IMR-90 (cell line): Measurements from ENCODE around the gene TREH. TPM values are rescaled to one million over a fixed set of nuclear protein-coding genes. Genes with fewer than 3 reads are reported as not detected.

Experiments used
- ATAC-seq: fragments of 200-7000 bp; cut with Tn5 transposase; 2 replicates; pipeline ENCODE4 v1.9.1; 2020; ENCODE audit warnings: low read depth, mild to moderate bottlenecking, moderate library complexity
- BruUV-seq: library from RNA; stranded (reverse); fragments of 400-500 nt; replicated peaks from 2 replicates; lab custom pipeline; 2021; lab: Mats Ljungman, UMichigan
- CTCF ChIA-PET: fragments of 300-600 bp; formaldehyde crosslinking; extraction: SDS; loops from one replicate; lab custom pipeline; 2021; ENCODE audit warnings: antibody characterized with exemption; lab: Yijun Ruan, JAX
- POLR2A ChIA-PET: fragments of 300-600 bp; sonication (Branson Sonifier 250); formaldehyde crosslinking; loops from one replicate; lab custom pipeline; 2022; ENCODE audit warnings: antibody characterized with exemption; ENCODE audit not compliant: unreplicated experiment; lab: Charles Lee
- DNase-seq: peaks from one replicate; pipeline ENCODE4 v3.0.0; 2013
- H2AFZ ChIP-seq: replicated peaks from 2 replicates; pipeline ENCODE3; 2013; ENCODE audit warnings: low read length, mild to moderate bottlenecking; ENCODE audit not compliant: poor library complexity
- H2AK5ac ChIP-seq: 2 replicates; pipeline ENCODE4 v1.6.1; 2013; ENCODE audit warnings: low read depth, low read length, inconsistent platforms
- H2AK9ac ChIP-seq: replicated peaks from 2 replicates; pipeline ENCODE3; 2013; ENCODE audit warnings: mild to moderate bottlenecking, low read depth, low read length, moderate library complexity; ENCODE audit not compliant: poor library complexity
- H2BK120ac ChIP-seq: 2 replicates; pipeline ENCODE4 v1.6.1; 2013; ENCODE audit warnings: low read depth, low read length, inconsistent platforms
- H2BK15ac ChIP-seq: 3 replicates; pipeline ENCODE4 v1.6.1; 2013; ENCODE audit warnings: low read depth, low read length, inconsistent platforms
- H2BK20ac ChIP-seq: 2 replicates; pipeline ENCODE4 v1.6.1; 2013; ENCODE audit warnings: low read depth, mild to moderate bottlenecking, inconsistent platforms, low read length, moderate library complexity
- H2BK5ac ChIP-seq: 2 replicates; pipeline ENCODE4 v1.6.1; 2013; ENCODE audit warnings: mild to moderate bottlenecking, low read depth, low read length, inconsistent platforms; ENCODE audit not compliant: poor library complexity, severe bottlenecking
- H3K14ac ChIP-seq: replicated peaks from 2 replicates; pipeline ENCODE4 v1.6.1; 2013; ENCODE audit warnings: low read depth, low read length, inconsistent platforms
- H3K18ac ChIP-seq: 2 replicates; pipeline ENCODE4 v1.6.1; 2013; ENCODE audit warnings: low read depth, low read length, control low read depth
- H3K23ac ChIP-seq: 2 replicates; pipeline ENCODE4 v1.6.1; 2013; ENCODE audit warnings: low read depth, low read length, inconsistent platforms
- H3K27ac ChIP-seq: 2 replicates; pipeline ENCODE4 v1.5.1; 2013; ENCODE audit warnings: mild to moderate bottlenecking, control low read depth, low read length; ENCODE audit not compliant: insufficient read depth
- H3K27me3 ChIP-seq: 2 replicates; pipeline ENCODE4 v1.6.1; 2013; ENCODE audit warnings: low read length; ENCODE audit not compliant: control insufficient read depth, insufficient read depth
- H3K36me3 ChIP-seq: 2 replicates; pipeline ENCODE4 v1.6.1; 2013; ENCODE audit warnings: low read length, mixed read lengths; ENCODE audit not compliant: control insufficient read depth, insufficient read depth
- H3K4ac ChIP-seq: 2 replicates; pipeline ENCODE4 v1.6.1; 2013; ENCODE audit warnings: low read depth, low read length, inconsistent platforms
- H3K4me1 ChIP-seq: 2 replicates; pipeline ENCODE4 v1.6.1; 2013; ENCODE audit warnings: low read length, mixed read lengths; ENCODE audit not compliant: control insufficient read depth, insufficient read depth
- H3K4me2 ChIP-seq: 2 replicates; pipeline ENCODE4 v1.6.1; 2013; ENCODE audit warnings: low read depth, mild to moderate bottlenecking, control low read depth, low read length, moderate library complexity
- H3K4me3 ChIP-seq: 2 replicates; pipeline ENCODE4 v1.5.1; 2013; ENCODE audit warnings: low read depth, mild to moderate bottlenecking, control low read depth, low read length, moderate library complexity; ENCODE audit not compliant: insufficient read depth
- H3K56ac ChIP-seq: 2 replicates; pipeline ENCODE4 v1.6.1; 2013; ENCODE audit warnings: low read length, inconsistent platforms; ENCODE audit not compliant: insufficient read depth; ENCODE audit errors: extremely low read depth
- H3K79me1 ChIP-seq, 2 experiments: 2 replicates each; pipeline ENCODE4 v1.6.1; 2013; ENCODE audit warnings: low read length in 2 of 2, inconsistent platforms in 1 of 2, low read depth in 1 of 2
- H3K9ac ChIP-seq: 2 replicates; pipeline ENCODE4 v1.6.1; 2013; ENCODE audit warnings: low read depth, low read length, control low read depth
- H3K9me1 ChIP-seq: 2 replicates; pipeline ENCODE4 v1.6.1; 2013; ENCODE audit warnings: low read length, inconsistent platforms; ENCODE audit not compliant: insufficient read depth
- H3K9me3 ChIP-seq: 2 replicates; pipeline ENCODE4 v1.6.1; 2013; ENCODE audit warnings: low read length; ENCODE audit not compliant: control insufficient read depth, insufficient read depth
- H4K20me1 ChIP-seq: 2 replicates; pipeline ENCODE4 v1.6.1; 2013; ENCODE audit warnings: low read length, inconsistent platforms; ENCODE audit not compliant: insufficient read depth
- H4K5ac ChIP-seq: 2 replicates; pipeline ENCODE4 v1.6.1; 2013; ENCODE audit warnings: mild to moderate bottlenecking, low read depth, low read length, control low read depth
- H4K8ac ChIP-seq, 2 experiments: 2 replicates each; pipeline ENCODE4 v1.6.1; 2013; ENCODE audit warnings: low read depth in 2 of 2, low read length in 2 of 2, control low read depth in 1 of 2, inconsistent platforms in 1 of 2
- H4K91ac ChIP-seq: 2 replicates; pipeline ENCODE4 v1.6.1; 2013; ENCODE audit warnings: low read depth, low read length, inconsistent platforms; ENCODE audit not compliant: insufficient read depth
- BHLHE40 ChIP-seq: fragments of 150-350 bp; IDR thresholded peaks from 2 replicates; pipeline ENCODE4 v1.6.1; 2016; ENCODE audit warnings: mild to moderate bottlenecking, low read depth, low read length
- CEBPB ChIP-seq: IDR thresholded peaks from 2 replicates; pipeline ENCODE4 v1.6.1; 2012; ENCODE audit warnings: low read depth, low read length, improper control_type of control experiment
- CHD1 ChIP-seq: IDR thresholded peaks from 2 replicates; pipeline ENCODE4 v1.6.1; 2012; ENCODE audit warnings: low read depth, low read length, improper control_type of control experiment
- CTCF ChIP-seq: conservative IDR thresholded peaks from 2 replicates; pipeline ENCODE4 v1.5.1; 2012; ENCODE audit warnings: mild to moderate bottlenecking, low read depth, low read length, improper control_type of control experiment
- ELK1 ChIP-seq: fragments of 150-350 bp; IDR thresholded peaks from 2 replicates; pipeline ENCODE4 v1.6.1; 2016; ENCODE audit warnings: low read depth, mild to moderate bottlenecking, low read length, moderate library complexity, borderline replicate concordance
- FOS ChIP-seq: fragments of 150-350 bp; IDR thresholded peaks from 2 replicates; pipeline ENCODE4 v1.6.1; 2016; ENCODE audit warnings: low read depth, low read length
- MAFK ChIP-seq: IDR thresholded peaks from 2 replicates; pipeline ENCODE4 v1.6.1; 2012; ENCODE audit warnings: low read depth, low read length, improper control_type of control experiment
- MAZ ChIP-seq: IDR thresholded peaks from 2 replicates; pipeline ENCODE4 v1.6.1; 2012; ENCODE audit warnings: low read depth, mild to moderate bottlenecking, low read length, improper control_type of control experiment, moderate library complexity, borderline replicate concordance
- MXI1 ChIP-seq: IDR thresholded peaks from 2 replicates; pipeline ENCODE4 v1.6.1; 2012; ENCODE audit warnings: low read depth, mild to moderate bottlenecking, low read length, moderate library complexity, borderline replicate concordance
- NFE2L2 ChIP-seq: fragments of 150-350 bp; IDR thresholded peaks from 2 replicates; pipeline ENCODE4 v1.6.1; 2016; ENCODE audit warnings: low read depth, mild to moderate bottlenecking, low read length
- POLR2A ChIP-seq: IDR thresholded peaks from 2 replicates; pipeline ENCODE4 v1.6.1; 2012; ENCODE audit warnings: mild to moderate bottlenecking, low read depth, low read length
- RAD21 ChIP-seq: IDR thresholded peaks from 2 replicates; pipeline ENCODE4 v1.6.1; 2012; ENCODE audit warnings: low read length, improper control_type of control experiment
- RCOR1 ChIP-seq: IDR thresholded peaks from 2 replicates; pipeline ENCODE4 v1.6.1; 2012; ENCODE audit warnings: mild to moderate bottlenecking, low read length, improper control_type of control experiment; ENCODE audit not compliant: insufficient replicate concordance
- RFX5 ChIP-seq: IDR thresholded peaks from 2 replicates; pipeline ENCODE4 v1.8.0; 2012; ENCODE audit warnings: low read depth, mild to moderate bottlenecking, low read length, moderate library complexity
- SMC3 ChIP-seq: fragments of 150-350 bp; IDR thresholded peaks from 2 replicates; pipeline ENCODE4 v1.6.1; 2016; ENCODE audit warnings: low read depth, mild to moderate bottlenecking, antibody characterized with exemption, low read length, moderate library complexity
- USF2 ChIP-seq: fragments of 150-350 bp; IDR thresholded peaks from 2 replicates; pipeline ENCODE4 v1.6.1; 2017; ENCODE audit warnings: mild to moderate bottlenecking, antibody characterized with exemption, low read length, low read depth
- WGBS, 2 experiments: methylation state at CpG; one replicate each; pipeline versions ENCODE4 v1.1.5 to v1.1.7; 2013; ENCODE audit warnings: missing lambda C conversion rate in 2 of 2; ENCODE audit not compliant: insufficient read length in 1 of 2; ENCODE audit errors: extremely low coverage in 2 of 2; 5-methylcytosine and 5-hydroxymethylcytosine counted together
- dilution Hi-C: fragments of 300-500 bp; cut with HindIII; formaldehyde crosslinking; loops from one replicate; pipeline ENCODE4 v1.14.3; 2018; ENCODE audit warnings: low sequenced_read_pairs; ENCODE audit not compliant: unreplicated experiment
- in situ Hi-C: fragments of 300-500 bp; cut with MboI; formaldehyde crosslinking; loops from 3 replicates; pipeline ENCODE4 v1.14.3; 2019; ENCODE audit warnings: low sequenced_read_pairs, inconsistent platforms, mixed read lengths
- intact Hi-C: fragments of 100-400 bp; cut with micrococcal nuclease; formaldehyde crosslinking; loops from 2 replicates; pipeline ENCODE4 v1.10.0; 2022
- polyA plus RNA-seq, 3 experiments: library from polyadenylated mRNA; depleted of rRNA; stranded (reverse); fragments of >200 nt; gene quantifications; 2 replicates each; pipeline ENCODE4 v1.2.3, GENCODE V29; 2012; ENCODE audit warnings: low replicate concordance in 1 of 3
- total RNA-seq: library from RNA; depleted of rRNA; stranded (reverse); fragments of >200 nt; gene quantifications from 2 replicates; pipeline ENCODE4 v1.2.3, GENCODE V29; 2012

The TREH gene
- total and polyA plus RNA-seq, 2 of the 4 experiments (the other 2 are of a cell fraction), result not detected

- Histone ChIP-seq H2AK5ac (no peak overlapping the region), H2BK5ac (no peak overlapping the region), H4K91ac (no peak overlapping the region), H3K27ac (no peak overlapping the region), H2AFZ (no peak overlapping the region), H3K9me3 (peaks cover 2% of the 10 kb centered on the region; the same call in 1 of the 2 replicates), H3K4me2 (no peak overlapping the region), H3K4ac (no peak overlapping the region), H3K27me3 (peaks cover 2% of the 10 kb centered on the region), H4K5ac (no peak overlapping the region), H2BK15ac (no peak overlapping the region), H2AK9ac (no peak overlapping the region), H3K36me3 (no peaks in the 10 kb centered on the region), H3K23ac (no peak overlapping the region), H3K9ac (no peak overlapping the region), H3K79me1 (no peaks in the 10 kb centered on the region), H3K18ac (no peak overlapping the region), H4K8ac (no peak overlapping the region), H2BK120ac (no peak overlapping the region), H3K9me1 (no peaks in the 10 kb centered on the region), H4K20me1 (no peaks in the 10 kb centered on the region), H3K4me3 (no peak overlapping the region), H3K4me1 (no peaks in the 10 kb centered on the region; the same call in 1 of the 2 replicates), H3K56ac (no peak overlapping the region), H2BK20ac (no peak overlapping the region), H3K14ac (no peak overlapping the region)
- in situ Hi-C loops (no loop called here), dilution Hi-C loops (no loop called here), intact Hi-C loops (no loop called here)
- TF ChIP-seq USF2, result no peak
- no peak for TF ChIP-seq MXI1
- TF ChIP-seq CEBPB, result no peak
- no peak for TF ChIP-seq MAZ
- no peak for TF ChIP-seq CTCF
- no peak for TF ChIP-seq RFX5
- TF ChIP-seq RAD21, result no peak
- no peak for TF ChIP-seq POLR2A
- TF ChIP-seq RCOR1, result no peak
- TF ChIP-seq BHLHE40, result no peak
- TF ChIP-seq CHD1, result no peak
- no peak for TF ChIP-seq FOS
- no peak for TF ChIP-seq NFE2L2
- TF ChIP-seq SMC3, result no peak
- no peak for TF ChIP-seq ELK1
- TF ChIP-seq MAFK, result no peak
- no CpG with 5 or more reads among the region's 1 CpG for WGBS, 2 experiments
- BruUV-seq, result no TSS peak
- CTCF ChIA-PET, result interaction anchor here (1.0 to 1.1 kb wide), 2 partner anchors 10 to 283 kb away, joined by 3 read pairs; no protein-coding TSS in a partner anchor
- ATAC-seq (no peak), DNase-seq (no peak)
- POLR2A ChIA-PET, result no interaction called here
These were observed 5.4 kb downstream of the TREH start for GRCh38 chr11:118674082-118674435.
